Chondrocyte (in vitro differentiated cells): ENCODE data around the gene TEX19. TPM values are rescaled to one million over a fixed set of nuclear protein-coding genes. Genes with fewer than 3 reads are reported as not detected.
A peak's percentile ranks its signal among the peaks of the same experiment; 100 is the strongest.

Experiments used
- DNase-seq: peaks from one replicate; pipeline ENCODE4 v3.0.0; 2021; ENCODE audit warnings: mixed read lengths, low spot score
- H3K27ac Mint-ChIP-seq: one replicate; pipeline ENCODE4 v1.8.0; 2021; ENCODE audit warnings: mild to moderate bottlenecking, moderate library complexity, mixed read lengths; ENCODE audit not compliant: unreplicated experiment
- H3K27me3 Mint-ChIP-seq: 2 replicates; pipeline ENCODE4 v1.8.0; 2021; ENCODE audit warnings: low read depth, mixed read lengths
- H3K36me3 Mint-ChIP-seq: 2 replicates; pipeline ENCODE4 v1.8.0; 2021; ENCODE audit warnings: low read depth, mixed read lengths
- H3K4me1 Mint-ChIP-seq: 2 replicates; pipeline ENCODE4 v1.8.0; 2021; ENCODE audit warnings: low read depth, mild to moderate bottlenecking, mixed read lengths
- H3K4me3 Mint-ChIP-seq: one replicate; pipeline ENCODE4 v1.8.0; 2021; ENCODE audit warnings: mild to moderate bottlenecking, moderate library complexity, mixed read lengths; ENCODE audit not compliant: unreplicated experiment
- H3K9me3 Mint-ChIP-seq: 2 replicates; pipeline ENCODE4 v1.8.0; 2021; ENCODE audit warnings: low read depth, mixed read lengths
- long read RNA-seq: library from polyadenylated mRNA; stranded (forward); transcript quantifications from one replicate; pipeline ENCODE4 v2.0.0, GENCODE V29; 2021
- total RNA-seq: library from RNA; stranded (reverse); gene quantifications from 3 replicates; pipeline ENCODE4 v1.2.1, GENCODE V29; 2021
- TF ChIP-seq, protein P1 (sequence below): fragments of 200-600 bp; sonication (generic); IDR thresholded peaks from 2 replicates; pipeline ENCODE4 v1.5.0; 2021; ENCODE audit warnings: antibody characterized with exemption, mild to moderate bottlenecking, moderate library complexity

TEX19 gene, protein sequence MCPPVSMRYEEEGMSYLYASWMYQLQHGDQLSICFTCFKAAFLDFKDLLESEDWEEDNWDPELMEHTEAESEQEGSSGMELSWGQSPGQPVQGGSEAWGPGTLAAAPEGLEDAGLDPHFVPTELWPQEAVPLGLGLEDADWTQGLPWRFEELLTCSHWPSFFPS
- not detected in 3 replicates for total RNA-seq
- long read RNA-seq = 0 reads

DNA sequence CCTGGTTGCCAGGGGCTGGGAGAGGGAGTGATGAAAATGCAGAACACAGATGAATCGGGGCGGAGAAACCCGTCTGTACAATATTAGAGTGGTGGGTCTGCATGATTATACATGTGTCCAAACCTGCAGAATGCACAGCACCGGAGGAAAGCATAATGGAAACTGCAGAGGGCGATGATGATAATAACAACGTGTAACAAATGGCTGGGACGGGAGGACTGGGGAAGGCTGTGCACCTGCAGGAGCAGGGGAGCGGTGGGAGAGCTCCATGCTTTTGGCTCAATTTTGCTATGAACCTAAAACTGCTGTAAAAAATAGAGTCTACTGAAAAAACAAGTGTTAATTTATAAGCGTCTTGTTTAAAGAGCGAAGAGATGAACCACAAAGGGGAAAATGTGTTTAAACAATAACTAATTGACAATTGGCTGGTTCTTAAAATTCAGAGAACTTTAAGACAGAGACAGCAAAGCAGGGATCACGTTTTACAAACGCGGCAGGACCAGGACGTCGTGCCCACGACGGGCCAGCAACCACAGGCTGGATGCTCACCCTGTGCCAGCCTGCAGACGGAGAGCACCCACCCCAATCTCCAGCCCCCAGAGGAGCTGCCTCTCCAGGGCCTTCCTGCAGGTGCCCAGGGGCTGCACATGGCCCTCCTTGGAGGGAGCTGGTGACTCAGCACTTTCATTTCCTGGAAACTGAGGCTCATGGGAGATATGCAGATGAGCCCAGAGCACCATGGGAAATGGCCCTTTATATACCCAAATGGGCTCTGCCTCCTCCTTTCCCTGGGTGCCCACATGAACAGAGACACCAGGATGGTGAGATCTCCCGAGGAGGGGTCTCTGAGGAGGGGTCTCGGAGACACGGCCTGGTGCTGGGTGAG lies at the start of gene TEX19:
TEX19 (plus strand) TSS at position 783 of the 886 bp plus-strand sequence. CDS start 2,904 bp downstream, outside the sequence.
- Mint-ChIP-seq H3K27ac (no peak within 1 kb of the TSS), H3K4me1 (peaks cover 3% of the 10 kb centered on the region), H3K27me3 (peaks cover 13% of the 10 kb centered on the region), H3K4me3 (no peak within 1 kb of the TSS), H3K9me3 (no peaks in the 10 kb centered on the region), H3K36me3 (no peaks in the 10 kb centered on the region)
- DNase-seq = no peak
- TF ChIP-seq, protein P1, sequence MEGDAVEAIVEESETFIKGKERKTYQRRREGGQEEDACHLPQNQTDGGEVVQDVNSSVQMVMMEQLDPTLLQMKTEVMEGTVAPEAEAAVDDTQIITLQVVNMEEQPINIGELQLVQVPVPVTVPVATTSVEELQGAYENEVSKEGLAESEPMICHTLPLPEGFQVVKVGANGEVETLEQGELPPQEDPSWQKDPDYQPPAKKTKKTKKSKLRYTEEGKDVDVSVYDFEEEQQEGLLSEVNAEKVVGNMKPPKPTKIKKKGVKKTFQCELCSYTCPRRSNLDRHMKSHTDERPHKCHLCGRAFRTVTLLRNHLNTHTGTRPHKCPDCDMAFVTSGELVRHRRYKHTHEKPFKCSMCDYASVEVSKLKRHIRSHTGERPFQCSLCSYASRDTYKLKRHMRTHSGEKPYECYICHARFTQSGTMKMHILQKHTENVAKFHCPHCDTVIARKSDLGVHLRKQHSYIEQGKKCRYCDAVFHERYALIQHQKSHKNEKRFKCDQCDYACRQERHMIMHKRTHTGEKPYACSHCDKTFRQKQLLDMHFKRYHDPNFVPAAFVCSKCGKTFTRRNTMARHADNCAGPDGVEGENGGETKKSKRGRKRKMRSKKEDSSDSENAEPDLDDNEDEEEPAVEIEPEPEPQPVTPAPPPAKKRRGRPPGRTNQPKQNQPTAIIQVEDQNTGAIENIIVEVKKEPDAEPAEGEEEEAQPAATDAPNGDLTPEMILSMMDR = peak; percentile 40

DNA sequence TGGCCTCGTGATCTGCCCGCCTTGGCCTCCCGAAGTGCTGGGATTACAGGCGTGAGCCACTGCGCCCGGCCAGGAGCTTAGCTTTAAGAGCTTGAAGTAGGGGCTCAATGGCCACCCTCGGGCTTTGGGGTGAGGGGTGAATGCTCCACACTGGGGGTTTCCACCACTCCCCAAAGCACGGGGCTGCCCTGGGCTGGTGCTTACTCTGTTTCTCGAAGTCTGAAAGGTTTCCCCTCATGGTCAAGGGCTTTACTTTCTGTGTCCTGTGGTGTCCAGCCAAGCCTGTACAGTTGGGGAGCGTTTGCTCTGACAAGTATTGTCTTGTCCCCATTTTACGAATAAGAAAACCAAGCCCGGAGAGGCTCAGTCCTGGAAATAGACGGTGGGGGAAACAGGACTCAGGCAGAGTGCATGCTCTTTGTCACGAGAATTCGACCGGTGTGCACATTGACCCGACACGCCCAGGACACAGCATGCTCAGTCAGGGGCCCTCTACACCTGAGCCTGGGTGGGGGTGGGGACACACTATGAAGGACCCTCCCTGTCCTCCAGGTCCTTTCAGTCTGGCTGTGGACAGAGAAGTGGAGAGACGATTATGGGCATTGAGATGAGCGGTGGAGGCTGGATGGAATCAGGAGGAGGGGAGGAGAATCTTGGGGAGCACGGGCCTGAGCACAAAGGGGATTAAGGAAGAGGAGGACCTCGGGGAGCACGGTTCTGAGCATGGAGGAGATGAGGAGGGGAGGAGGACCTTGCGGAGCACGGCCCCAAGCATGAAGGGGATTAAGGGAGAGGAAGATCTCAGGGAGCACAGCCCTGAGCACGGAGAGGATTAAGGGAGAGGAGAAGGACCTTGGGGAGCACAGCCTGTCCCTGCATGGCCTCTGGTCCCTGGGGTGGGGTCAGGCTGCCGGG lies 49.1 kb upstream of the TEX19 start:
- Mint-ChIP-seq H3K9me3 (no peaks in the 10 kb centered on the region), H3K36me3 (no peaks in the 10 kb centered on the region), H3K27ac (no peak overlapping the region), H3K4me1 (no peaks in the 10 kb centered on the region), H3K4me3 (no peak overlapping the region), H3K27me3 (peaks cover 30% of the 10 kb centered on the region)
- DNase-seq = no peak
- TF ChIP-seq, protein P1 = no peak

DNA sequence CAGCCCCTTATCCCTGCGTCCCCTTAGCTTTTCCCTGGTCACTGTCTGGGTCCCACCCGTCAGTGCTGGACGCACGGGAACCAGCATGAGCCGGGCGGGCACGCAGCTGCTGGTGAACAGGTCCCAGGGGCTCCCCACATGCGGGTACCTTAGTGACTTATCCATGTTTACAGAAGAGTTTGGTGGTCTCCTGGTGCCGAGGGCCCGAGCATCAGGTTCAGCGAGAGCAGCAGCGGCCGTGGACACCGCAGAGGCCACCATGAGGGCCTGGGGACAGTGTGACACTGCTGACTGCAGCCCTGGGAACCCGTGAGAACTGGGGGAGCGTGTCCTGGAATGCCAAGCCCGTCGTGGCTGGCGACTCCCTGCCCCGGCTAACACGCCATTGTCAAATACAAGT lies 48.2 kb upstream of the TEX19 start:
- H3K4me1 Mint-ChIP-seq = no peaks in the 10 kb centered on the region
- TF ChIP-seq, protein P1 = no peak
- peaks cover 34% of the 10 kb centered on the region for H3K27me3 Mint-ChIP-seq
- DNase-seq = no peak
- H3K27ac Mint-ChIP-seq = no peak overlapping the region
- no peaks in the 10 kb centered on the region for H3K9me3 Mint-ChIP-seq
- no peaks in the 10 kb centered on the region for H3K36me3 Mint-ChIP-seq
- H3K4me3 Mint-ChIP-seq = no peak overlapping the region

DNA sequence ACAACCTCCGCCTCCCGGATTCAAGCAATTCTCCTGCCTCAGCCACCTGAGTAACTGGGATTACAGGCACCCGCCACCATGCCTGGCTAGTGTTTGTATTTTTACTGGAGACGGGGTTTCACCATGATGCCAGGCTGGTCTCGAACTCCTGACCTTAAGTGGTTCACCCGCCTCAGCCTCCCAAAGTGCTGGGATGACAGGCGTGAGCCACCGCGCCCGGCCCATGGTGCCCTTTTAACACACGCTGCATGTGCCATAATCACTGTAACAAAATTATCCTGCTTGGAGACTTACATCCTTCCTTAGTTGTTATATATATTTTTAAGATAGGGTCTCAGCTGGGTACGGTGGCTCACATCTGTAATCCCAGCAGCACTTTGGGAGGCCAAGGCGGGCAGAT lies 47.1 kb upstream of the TEX19 start:
- DNase-seq = no peak
- TF ChIP-seq, protein P1 = no peak
- H3K4me3 Mint-ChIP-seq = no peak overlapping the region
- no peaks in the 10 kb centered on the region for H3K36me3 Mint-ChIP-seq
- H3K9me3 Mint-ChIP-seq = no peaks in the 10 kb centered on the region
- H3K27ac Mint-ChIP-seq = no peak overlapping the region
- no peaks in the 10 kb centered on the region for H3K4me1 Mint-ChIP-seq
- H3K27me3 Mint-ChIP-seq = peaks cover 35% of the 10 kb centered on the region
